Gastroesophageal sphincter (tissue), 3 donors: ENCODE measurements around the gene DMPK.

Experiments used
- POLR2A ChIP-seq, 2 donors: fragments of 450-650 bp; IDR thresholded peaks; one replicate each; pipeline ENCODE4 v1.6.1; 2017; ENCODE audit warnings: antibody characterized with exemption in 2 of 2, mild to moderate bottlenecking in 2 of 2, moderate library complexity in 1 of 2
- POLR2AphosphoS5 ChIP-seq: sonication (generic); formaldehyde crosslinking; IDR thresholded peaks from one replicate; pipeline ENCODE4 v1.6.1; 2017; ENCODE audit warnings: antibody characterized with exemption
- TF ChIP-seq, protein P1 (sequence below), 4 experiments: fragments of 200-600 bp in 2 of 4; fragments of 450-650 bp in 2 of 4; sonication (generic) in 1 of 4; IDR thresholded peaks; one replicate each; pipeline ENCODE4 v1.5.1; 2017 to 2019; ENCODE audit warnings: antibody characterized with exemption in 4 of 4, mild to moderate bottlenecking in 2 of 4, moderate library complexity in 2 of 4

DNA sequence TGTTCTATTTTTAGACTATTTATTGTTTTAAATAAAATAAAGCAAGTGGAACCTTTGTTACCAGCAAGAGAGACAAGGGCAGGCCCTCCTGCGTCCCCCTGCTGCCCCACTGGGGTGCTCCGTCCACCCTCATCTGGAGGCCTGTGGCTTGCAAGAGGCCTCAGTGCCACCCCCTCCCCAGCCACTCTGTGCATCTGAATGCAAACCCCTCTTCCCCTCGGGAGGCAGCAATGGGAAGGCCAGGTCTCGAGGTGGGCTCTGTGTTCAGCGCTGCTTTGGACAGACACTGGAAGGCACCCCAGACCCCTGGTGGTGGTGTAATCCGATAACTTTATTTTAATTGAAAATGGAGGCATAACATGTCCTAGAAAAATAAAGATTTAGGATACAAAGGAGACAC is 17.8 kb downstream of the DMPK start:
- TF ChIP-seq, protein P1, sequence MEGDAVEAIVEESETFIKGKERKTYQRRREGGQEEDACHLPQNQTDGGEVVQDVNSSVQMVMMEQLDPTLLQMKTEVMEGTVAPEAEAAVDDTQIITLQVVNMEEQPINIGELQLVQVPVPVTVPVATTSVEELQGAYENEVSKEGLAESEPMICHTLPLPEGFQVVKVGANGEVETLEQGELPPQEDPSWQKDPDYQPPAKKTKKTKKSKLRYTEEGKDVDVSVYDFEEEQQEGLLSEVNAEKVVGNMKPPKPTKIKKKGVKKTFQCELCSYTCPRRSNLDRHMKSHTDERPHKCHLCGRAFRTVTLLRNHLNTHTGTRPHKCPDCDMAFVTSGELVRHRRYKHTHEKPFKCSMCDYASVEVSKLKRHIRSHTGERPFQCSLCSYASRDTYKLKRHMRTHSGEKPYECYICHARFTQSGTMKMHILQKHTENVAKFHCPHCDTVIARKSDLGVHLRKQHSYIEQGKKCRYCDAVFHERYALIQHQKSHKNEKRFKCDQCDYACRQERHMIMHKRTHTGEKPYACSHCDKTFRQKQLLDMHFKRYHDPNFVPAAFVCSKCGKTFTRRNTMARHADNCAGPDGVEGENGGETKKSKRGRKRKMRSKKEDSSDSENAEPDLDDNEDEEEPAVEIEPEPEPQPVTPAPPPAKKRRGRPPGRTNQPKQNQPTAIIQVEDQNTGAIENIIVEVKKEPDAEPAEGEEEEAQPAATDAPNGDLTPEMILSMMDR (IDR thresholded peaks at IDR 0.05), result no peak
- no peak for TF ChIP-seq POLR2A (IDR thresholded peaks at IDR 0.05)
- TF ChIP-seq POLR2AphosphoS5, result no peak
